Thyroid gland (tissue), 4 donors: ENCODE results near the gene TBC1D22A.

Experiments used
- CTCF ChIP-seq, 6 experiments: fragments of 200-600 bp in 3 of 6; fragments of 450-650 bp in 3 of 6; sonication (generic) in 3 of 6; IDR thresholded peaks; one replicate each; pipeline ENCODE4 v1.5.1; 2016 to 2019; ENCODE audit warnings: antibody characterized with exemption in 6 of 6, mild to moderate bottlenecking in 2 of 6, inconsistent platforms in 1 of 6, moderate library complexity in 1 of 6
- POLR2A ChIP-seq, 2 donors: fragments of 450-650 bp; IDR thresholded peaks; one replicate each; pipeline ENCODE4 v1.6.1; 2017; ENCODE audit warnings: antibody characterized with exemption in 2 of 2, mild to moderate bottlenecking in 2 of 2, moderate library complexity in 1 of 2

GRCh38 chr22:46852771-46853170, 90.3 kb downstream of the TBC1D22A start:
- no peak for TF ChIP-seq CTCF (IDR thresholded peaks at IDR 0.05)
- TF ChIP-seq POLR2A (IDR thresholded peaks at IDR 0.05) = no peak
